ENCODE measurements around the gene H1-8.

DNA sequence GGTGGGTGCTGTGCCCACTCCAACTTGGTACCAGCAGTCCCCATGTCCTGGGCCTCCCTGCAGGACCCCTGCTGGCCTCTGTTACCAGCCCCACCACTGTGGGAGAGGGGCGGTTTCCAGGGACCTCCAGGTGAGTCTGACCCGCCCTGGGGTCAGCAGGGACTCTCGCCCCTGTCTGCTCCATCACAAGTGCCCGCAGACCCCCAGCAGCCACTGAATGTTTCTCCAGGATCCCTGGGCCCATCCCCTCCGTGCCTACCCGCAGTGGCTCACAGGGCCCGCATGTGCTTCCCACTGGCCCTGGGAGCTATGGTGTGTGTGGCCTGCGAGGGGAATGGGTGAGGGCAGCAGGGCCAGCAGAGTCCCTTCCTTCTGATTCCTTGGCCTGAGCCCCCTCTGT lies 24.4 kb upstream of the H1-8 start:
- TF ChIP-seq, protein P1, sequence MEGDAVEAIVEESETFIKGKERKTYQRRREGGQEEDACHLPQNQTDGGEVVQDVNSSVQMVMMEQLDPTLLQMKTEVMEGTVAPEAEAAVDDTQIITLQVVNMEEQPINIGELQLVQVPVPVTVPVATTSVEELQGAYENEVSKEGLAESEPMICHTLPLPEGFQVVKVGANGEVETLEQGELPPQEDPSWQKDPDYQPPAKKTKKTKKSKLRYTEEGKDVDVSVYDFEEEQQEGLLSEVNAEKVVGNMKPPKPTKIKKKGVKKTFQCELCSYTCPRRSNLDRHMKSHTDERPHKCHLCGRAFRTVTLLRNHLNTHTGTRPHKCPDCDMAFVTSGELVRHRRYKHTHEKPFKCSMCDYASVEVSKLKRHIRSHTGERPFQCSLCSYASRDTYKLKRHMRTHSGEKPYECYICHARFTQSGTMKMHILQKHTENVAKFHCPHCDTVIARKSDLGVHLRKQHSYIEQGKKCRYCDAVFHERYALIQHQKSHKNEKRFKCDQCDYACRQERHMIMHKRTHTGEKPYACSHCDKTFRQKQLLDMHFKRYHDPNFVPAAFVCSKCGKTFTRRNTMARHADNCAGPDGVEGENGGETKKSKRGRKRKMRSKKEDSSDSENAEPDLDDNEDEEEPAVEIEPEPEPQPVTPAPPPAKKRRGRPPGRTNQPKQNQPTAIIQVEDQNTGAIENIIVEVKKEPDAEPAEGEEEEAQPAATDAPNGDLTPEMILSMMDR (conservative IDR thresholded peaks at IDR 0.05) = no peak
- no peak for TF ChIP-seq EZH2 (IDR thresholded peaks at IDR 0.05; ENCODE audit: low read depth)
